Suppressor macrophage treated with lipopolysaccharide for 1 hour (primary cell): Measurements from ENCODE around the gene BAIAP2L1.
A peak's percentile ranks its signal among the peaks of the same experiment; 100 is the strongest.

Experiments used
- DNase-seq, 3 donors: peaks; one replicate each; pipeline ENCODE4 v3.0.0-alpha.2; 2020 to 2022

The BAIAP2L1 gene

DNA sequence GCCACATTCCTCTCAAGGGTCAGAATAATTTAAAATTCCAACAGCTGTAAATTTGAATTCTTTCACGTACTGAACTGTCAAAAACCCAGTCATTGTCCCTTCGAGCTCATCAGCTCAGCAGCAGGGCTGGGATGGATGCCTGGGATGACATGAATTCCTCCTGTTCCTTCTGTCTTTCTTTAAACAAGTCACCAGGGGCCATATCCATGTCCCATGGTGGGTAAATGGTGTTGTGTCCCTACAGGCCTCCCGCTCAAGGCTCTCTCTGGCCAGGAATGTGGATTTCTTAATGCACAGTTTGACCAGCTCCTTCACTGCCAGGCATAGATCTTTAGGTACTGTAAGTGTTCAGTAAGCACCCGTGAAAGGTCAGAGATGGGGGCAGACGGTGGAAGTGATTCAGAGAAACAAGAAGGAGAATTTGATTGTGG lies 135.0 kb downstream of the BAIAP2L1 start:
- DNase-seq, result no peak

DNA sequence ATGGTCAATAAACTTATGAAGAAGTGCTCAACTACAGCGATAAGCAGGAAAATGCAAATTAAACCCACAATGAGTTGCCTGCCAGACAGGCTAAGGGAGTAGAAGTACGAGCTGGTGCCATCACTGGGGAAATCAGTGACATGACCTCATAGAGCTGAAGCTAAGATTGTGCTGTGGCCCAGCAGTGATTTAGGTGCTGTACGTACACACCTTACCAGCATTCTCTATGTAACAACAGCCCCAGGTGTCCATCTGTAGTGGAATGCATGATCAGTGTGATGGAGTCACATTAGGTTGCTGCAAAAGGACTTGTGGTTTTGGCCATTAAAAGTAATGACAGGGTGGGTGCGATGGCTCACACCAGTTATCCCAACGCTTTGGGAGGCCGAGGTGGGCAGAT lies 143.2 kb downstream of the BAIAP2L1 start:
- DNase-seq, result no peak

DNA sequence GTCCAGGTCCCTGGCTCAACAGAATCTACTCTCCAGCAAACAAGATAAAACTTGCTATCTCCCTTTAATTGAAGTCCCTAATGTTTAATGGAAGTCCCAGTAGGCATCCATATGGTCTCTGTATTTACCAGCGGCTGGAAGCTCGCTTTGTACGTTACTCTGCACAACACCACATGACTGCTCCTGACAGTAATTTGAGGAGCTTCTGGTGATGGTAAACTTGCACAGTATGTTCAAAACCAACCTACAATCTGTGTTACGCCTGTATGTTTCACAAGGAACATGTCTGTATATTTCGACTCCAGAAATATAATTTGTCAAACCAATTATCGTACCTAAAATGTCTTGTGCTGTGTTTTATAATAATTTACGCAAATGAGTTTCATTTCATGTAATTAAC lies 144.5 kb downstream of the BAIAP2L1 start:
- DNase-seq, result no peak

DNA sequence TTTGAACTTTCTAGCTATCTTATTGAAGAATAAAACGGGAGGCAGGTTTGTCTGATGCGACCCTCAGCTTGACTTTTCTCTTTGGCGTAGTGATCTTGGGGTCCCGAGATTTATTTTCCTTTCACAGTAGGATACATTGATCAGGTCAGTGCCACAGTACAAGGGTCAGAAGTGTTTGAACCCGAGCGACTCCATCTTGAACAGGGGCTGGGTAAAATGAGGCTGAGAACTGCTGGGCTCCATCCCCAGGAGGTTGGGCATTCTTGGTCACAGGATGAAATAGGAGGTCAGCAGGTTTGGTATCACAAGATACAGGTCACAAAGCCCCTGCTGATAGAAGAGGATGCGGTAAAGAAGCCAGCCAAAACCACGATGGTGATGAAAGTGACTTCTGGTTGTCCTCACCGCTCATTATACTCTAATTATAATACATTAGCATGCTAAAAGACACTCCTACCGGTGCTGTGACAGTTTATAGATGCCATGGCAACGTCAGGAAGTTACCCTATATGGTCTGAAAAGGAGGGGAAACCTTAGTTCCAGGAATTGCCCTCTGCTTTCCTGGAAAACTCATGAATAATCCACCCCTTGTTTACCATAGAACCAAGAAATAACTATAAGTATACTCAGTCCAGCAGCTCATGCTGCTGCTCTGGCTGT lies 145.8 kb downstream of the BAIAP2L1 start:
- DNase-seq, result peak in 1 of 3 donors; percentile 22

DNA sequence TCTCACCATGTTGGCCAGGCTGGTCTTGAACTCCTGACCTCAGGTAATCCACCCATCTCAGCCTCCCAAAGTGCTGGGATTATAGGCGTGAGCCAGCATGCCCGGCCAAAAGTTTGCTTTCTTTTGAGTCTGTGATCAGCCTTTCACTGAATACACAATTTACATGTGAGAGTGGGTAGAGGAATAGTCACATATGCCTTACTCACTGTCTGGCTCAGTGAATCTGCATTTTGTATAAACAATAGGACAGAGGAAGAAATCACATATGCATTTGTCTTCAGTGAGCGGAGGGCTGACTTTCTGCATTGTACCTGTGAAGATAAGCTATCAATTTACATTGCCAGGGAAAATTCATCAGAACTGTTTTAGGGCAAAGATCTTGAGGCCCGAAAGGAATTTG lies 146.4 kb downstream of the BAIAP2L1 start:
- no peak for DNase-seq

DNA sequence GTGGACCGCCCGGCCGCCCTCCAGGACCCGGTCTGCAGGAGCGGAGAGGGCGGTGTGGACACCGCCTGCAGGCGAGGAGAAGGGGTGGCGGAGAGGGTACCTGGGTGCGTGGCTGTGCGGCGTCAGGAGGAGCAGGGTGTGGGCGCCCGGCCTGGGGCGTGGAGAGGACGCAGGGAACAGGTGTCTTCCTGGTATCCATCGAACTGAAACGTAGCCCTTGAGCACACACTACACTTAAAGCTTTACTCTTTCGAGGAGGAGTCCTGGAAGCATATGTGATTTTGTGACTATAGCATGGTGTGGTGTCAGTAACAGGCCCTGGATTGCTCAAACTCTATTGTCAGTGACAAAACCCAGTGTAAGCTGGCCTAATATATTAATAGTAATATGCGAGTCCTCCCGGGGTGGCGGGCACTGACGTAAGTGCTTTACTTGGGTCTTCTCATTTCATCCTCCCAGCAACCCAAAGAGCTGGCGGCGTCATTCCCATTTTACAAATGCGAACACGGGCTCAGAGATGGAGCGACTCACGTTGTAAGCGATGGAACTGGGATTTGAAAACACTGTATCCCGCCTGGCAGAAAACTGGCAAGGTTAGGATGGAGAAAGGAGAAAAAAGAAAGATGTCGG lies 148.3 kb downstream of the BAIAP2L1 start:
- DNase-seq, result no peak

DNA sequence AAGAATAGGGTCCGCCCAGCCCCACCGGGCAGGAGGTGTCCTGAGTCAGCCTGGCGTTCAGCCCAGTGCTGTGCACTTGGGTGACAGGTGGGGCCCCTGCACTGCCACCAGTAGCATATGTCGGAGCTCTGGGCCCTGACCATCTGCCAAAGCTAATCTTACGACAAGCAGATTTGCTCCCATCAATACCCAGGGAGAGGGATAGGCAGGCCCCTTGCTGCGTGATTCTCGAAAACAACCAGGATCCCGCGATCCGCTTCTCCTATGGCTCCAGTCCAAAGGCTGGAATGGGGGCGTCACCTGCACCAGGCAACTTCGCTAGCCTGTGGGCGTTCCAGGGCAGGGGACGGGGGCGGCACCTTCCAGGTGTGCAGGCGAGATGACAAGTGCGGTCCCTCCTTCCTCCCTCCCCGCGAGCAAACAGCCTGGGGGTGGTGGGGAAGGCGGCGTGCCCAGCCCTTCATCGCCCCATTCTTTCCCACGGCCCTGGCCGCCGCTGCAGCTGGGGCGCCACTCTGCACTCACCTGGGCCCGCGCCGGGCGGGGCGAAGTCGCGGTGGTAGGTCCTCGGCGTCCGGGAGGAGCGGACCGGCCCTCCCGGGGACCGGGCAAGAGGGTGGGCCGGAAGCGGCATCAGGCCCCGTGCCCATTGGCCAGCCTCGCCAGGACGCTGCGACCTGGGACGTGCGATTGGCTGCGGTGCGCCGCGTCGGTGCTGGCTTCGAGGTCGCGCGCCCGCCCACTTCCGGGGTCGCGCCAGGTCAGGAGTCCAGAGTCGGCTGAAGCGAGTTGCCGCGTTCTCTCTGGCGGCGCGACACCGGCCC lies 149.1 kb downstream of the BAIAP2L1 start, which contains the start of gene TECPR1:
Gene TECPR1, minus strand, starts transcription at position 632 of the 824 bp plus-strand sequence. CDS start 6,086 bp downstream, outside the sequence.
- DNase-seq, result peak; percentile 94 to 97 (median 97)

DNA sequence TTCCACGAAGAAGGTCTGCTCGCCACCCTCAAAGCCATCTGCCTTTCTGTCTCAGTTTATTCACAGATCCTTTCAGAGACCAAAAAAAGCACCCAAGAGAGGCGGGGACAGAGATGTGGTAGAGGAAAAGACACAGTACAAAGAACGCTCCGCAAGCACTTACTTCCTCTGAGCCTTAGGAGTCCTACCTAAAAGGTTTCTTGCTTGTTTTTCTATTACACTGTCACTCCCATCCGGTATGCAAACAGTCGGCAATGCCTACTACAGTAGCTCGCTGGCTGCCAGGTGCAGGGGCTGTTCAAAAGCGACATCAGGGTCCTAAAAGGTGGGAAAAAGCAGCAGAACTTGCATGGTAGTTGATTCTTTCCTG lies 149.7 kb downstream of the BAIAP2L1 start:
- no peak for DNase-seq

DNA sequence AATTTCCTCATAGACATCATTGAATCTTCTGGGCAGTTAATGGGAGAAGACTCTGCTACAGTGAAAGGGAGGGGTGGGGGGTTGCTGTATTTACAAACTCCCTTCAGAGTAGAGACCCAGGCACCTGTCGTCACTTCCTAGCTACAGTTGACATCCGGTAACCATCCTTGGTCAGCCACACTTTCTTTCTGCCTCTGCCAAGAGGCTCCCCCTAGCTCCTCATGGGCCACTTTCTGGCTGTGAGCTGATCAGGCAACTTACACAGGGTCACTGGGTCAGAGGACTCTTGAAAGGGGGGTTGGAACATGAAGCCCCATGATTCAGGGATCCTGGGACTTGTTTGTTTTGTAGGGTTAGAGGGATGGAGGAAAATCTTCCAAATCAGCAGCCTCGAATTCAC lies 150.1 kb downstream of the BAIAP2L1 start:
- peak in 1 of 3 donors; percentile 16 for DNase-seq

DNA sequence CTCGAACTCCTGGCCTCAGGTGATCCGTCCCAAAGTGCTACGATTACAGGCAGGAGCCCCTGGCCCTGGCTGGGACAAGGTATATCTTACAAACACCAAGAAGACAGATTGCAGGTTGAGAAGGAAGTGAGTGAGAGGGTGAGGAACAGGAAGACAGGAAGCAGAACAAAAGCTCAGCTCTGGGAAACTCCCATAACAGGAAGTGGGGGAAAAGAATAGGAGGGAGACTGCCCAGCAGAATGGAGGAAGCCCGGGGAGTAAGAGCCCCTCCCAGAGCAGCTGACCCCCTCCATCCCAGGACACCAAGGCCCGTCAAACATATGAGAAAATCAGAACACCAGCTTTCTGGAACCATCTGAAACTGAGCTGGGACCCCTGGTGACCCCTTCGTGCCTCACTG lies 151.8 kb downstream of the BAIAP2L1 start:
- DNase-seq, result peak; percentile 47 to 65 (median 58)

DNA sequence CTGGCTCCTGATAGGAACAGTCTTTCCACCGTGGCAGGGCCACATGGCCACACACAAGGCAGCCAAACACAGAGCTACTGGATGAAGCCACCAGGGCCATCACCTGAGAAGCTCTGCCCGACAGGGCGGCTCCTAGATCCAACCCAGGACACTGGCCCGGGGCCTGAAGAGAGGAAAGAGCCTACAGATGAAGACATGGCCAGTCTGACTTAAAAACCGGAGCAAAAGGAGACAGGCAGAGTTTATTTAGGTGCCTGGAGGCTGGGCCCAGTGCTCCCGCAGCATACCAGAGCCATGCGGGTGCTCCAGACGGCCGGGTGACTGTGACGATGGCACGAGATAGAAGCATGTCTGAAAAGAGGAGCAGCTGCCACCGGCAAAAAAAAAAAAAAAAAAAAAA lies 152.7 kb downstream of the BAIAP2L1 start:
- no peak for DNase-seq

DNA sequence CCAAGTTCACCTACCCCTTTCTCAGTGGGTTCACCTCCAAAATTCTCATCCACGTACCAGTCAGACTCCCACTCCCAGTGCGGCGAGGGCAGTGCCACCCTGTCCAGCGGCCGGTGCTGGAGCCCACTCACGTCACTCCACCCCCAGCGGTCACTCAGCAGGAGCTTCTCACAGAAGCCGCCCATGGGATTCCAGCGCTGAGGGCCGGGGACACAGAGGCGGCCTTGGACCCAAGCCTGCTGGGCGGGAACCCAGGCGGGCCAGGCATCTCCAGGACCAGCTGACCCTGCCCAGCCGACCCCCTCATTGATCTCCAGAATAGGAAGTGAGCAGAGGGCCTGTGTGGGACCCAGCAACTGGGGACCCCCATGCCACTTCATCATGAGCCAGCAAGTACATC lies 156.0 kb downstream of the BAIAP2L1 start:
- DNase-seq, result no peak

DNA sequence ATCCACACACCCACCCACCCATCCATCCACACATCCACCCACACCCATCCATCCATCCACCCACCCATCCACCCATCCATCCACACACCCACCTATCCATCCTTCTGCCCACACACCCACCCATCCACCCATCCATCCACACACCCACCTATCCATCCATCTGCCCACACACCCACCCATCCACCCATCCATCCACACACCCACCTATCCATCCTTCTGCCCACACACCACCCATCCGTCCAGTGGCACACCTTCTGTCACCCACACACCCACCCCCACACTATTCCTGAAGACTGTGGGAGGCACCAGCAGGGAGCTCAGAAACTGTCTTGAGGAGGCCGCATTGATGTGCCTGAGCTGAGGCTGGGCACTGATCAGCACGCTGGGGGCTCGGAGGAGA lies 158.0 kb downstream of the BAIAP2L1 start:
- DNase-seq, result no peak

DNA sequence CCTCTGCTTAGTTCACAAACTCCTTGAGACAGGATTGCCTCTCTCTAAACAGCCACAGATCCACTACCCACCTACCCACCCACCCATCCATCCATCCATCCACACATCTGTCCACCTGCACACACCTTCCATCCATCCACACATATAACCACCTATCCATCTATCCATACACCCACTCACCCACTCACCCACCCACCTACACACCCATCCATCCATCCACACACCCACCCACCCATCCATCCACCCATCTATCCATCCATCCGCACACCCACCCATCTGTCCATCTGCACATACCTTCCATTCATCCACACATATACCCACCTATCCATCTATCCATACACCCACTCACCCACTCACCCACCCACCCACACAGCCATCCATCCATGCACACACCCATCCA lies 158.5 kb downstream of the BAIAP2L1 start:
- no peak for DNase-seq

DNA sequence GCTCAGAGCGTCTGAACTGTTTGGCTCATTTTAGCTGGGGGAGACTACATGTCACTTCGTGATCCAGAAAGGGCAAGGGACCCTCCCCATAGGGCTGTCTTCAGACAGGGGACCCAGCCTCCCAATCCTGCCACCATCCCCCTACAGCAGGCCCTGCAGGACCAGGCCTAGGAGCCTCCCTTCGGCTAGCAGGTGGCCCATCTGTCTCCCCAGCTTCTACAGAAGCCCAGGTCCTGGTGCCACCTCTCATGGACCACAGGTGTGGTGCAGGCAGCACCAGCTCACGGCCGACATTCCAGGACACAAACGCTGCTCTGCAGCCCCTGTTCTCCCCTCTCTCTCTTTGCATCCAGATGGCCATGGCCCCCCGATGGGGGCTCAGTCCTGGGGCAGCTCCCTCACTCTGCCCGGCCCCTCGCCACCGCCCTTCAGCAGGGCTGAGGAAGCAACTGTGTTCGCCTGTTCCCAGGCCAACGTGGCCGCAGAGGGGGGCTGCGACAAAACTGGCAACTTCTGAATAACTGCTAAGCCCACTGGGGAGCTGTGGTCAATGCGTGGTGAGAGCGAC lies 159.1 kb downstream of the BAIAP2L1 start:
- DNase-seq, result no peak
